ENCODE results near the gene BOD1.

The BOD1 gene

DNA sequence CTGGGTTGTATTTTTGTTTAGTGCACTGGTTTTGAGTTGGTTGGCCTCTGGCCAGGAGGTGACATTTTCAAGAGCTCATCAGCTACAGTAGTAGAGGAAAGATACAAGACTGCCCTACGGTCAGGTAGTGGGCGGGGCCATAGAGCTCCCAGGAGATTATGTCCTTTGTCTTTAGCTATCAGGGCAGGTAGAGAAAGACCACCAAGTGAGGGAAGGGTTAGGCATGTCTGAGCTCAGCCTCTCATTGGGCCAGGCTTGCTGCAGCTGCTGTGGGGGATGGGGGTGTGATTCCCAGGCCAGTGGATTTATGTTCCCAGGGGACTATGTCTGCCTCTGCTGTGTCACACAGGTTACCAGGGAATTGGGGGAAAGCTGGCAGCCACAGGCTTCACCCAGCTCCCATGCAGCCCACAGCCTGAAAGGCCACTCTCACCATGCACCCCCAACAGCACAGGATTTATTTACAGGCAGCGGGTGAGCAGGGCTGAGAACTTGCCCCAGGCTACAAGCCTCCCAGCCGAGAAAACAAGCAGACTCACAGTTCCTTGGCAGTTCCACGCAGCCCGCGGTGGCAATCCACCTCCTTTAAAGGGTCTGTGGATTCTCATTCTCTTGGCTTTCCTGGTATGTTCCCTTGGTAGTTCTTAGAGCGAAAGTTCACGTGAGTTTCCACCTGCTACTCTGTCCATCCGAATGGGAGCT, 37.5 kb upstream of the BOD1 start:
- H3K4me3 ChIP-seq (ENCODE audit: extremely low read depth, insufficient read depth, low read length, poor library complexity, severe bottlenecking), result no peak overlapping the region
- H3K4me1 ChIP-seq (ENCODE audit: control insufficient read depth, insufficient read depth, low read length, poor library complexity, severe bottlenecking), result no peaks in the 10 kb centered on the region
- H3K9me3 ChIP-seq (ENCODE audit: control insufficient read depth, low read length), result peaks cover 8% of the 10 kb centered on the region
- WGBS, 2 experiments (ENCODE audit: insufficient coverage in 2 of 2), result 91 to 92% methylated on average over 10 of the region's 10 CpGs
- H3K27ac ChIP-seq (ENCODE audit: low read depth, low read length, severe bottlenecking), result no peak overlapping the region
- H3K36me3 ChIP-seq (ENCODE audit: control insufficient read depth, insufficient read depth, low read length), result no peaks in the 10 kb centered on the region

DNA sequence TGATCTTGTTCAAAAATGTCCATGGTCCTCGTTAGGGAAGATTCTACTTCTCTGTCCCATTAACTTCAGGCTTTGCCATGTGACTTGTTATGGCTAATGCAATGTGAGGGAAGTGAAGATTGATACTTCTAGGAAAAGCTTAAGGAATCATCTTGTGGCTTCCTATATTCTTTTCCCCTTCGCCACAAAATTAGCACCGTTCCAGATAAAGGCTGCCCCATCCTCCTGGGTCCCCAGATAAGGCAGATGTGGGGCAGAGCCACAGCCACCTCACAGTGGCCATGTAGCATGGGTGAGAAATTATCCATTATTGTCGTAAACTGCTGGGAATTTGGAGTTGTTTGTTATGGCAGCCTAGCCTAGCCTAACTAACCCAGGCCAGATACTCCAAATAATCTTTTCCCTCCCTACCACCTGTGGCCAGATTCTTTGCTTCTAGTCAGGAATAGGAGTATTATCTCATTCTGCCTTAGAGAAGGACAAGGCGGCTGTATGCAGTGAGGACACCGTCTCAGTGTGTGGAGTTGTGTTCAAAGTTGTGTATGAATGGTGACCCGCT, 31.9 kb upstream of the BOD1 start:
- H3K27ac ChIP-seq (ENCODE audit: low read depth, low read length, severe bottlenecking), result no peak overlapping the region
- WGBS, 2 experiments (ENCODE audit: insufficient coverage in 2 of 2), result 92 to 100% methylated on average over 3 to 4 of the region's 7 CpGs
- H3K36me3 ChIP-seq (ENCODE audit: control insufficient read depth, insufficient read depth, low read length), result no peaks in the 10 kb centered on the region
- H3K4me3 ChIP-seq (ENCODE audit: extremely low read depth, insufficient read depth, low read length, poor library complexity, severe bottlenecking), result no peak overlapping the region
- peaks cover 19% of the 10 kb centered on the region for H3K4me1 ChIP-seq (ENCODE audit: control insufficient read depth, insufficient read depth, low read length, poor library complexity, severe bottlenecking)
- H3K9me3 ChIP-seq (ENCODE audit: control insufficient read depth, low read length), result peaks cover 3% of the 10 kb centered on the region

DNA sequence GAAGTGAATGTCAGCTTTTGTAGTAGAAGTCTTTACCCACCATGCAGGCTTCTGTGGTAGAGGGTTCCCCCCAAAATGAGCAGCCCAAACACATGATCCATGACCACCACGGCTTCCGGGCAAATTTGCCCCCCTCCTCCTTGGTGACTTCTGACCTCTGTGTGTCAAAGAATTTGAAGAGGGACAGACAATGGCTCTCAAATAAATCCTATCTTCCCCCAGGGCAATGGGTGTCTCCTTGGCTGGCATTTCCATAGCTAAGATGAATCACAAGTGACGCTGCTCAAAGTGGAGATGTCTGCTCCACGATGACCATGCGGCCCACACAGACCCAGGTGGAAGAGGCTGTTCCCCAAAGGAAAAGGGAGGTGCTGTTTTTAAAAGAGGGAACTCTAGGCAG, 30.2 kb upstream of the BOD1 start:
- 92 to 97% methylated on average over 3 of the region's 5 CpGs for WGBS, 2 experiments (ENCODE audit: insufficient coverage in 2 of 2)
- Histone ChIP-seq H3K4me3 (ENCODE audit: extremely low read depth, insufficient read depth, low read length, poor library complexity, severe bottlenecking) (no peak overlapping the region), H3K4me1 (ENCODE audit: control insufficient read depth, insufficient read depth, low read length, poor library complexity, severe bottlenecking) (peaks cover 19% of the 10 kb centered on the region), H3K36me3 (ENCODE audit: control insufficient read depth, insufficient read depth, low read length) (no peaks in the 10 kb centered on the region), H3K27ac (ENCODE audit: low read depth, low read length, severe bottlenecking) (no peak overlapping the region), H3K9me3 (ENCODE audit: control insufficient read depth, low read length) (no peaks in the 10 kb centered on the region)

DNA sequence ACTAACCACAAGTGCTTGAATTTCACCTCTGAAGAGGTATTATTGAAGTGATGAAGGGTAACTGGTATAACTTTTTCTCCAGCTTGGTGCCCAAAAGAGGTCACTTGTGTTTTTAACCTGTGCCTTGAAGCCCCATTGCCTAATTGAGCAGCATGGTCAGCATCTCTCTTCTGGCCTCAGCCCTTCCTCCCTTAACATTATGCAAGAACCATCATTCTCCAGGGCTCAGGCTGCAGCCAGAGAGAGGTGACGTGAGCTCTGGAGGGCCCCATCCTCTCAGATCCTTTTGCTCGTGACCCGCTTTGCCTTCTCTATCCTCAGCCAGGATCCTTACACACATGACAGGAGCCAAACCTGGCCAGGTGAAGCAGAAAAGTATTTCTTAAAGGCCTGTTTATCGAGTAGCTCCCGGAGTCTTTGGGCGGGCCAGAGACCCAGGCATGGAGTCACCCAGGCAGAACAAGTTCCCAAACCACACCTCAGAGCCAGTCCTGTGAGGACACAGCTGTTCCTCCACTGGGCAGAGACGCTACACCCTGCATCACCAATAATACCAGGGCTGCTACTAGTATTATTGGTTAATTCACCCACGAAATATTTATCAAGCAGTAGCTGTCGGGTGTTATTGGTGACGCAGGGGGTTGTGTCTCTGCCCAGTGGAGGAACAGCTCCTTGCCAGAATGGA, 29.6 kb upstream of the BOD1 start:
- Histone ChIP-seq H3K4me3 (ENCODE audit: extremely low read depth, insufficient read depth, low read length, poor library complexity, severe bottlenecking) (no peak overlapping the region), H3K9me3 (ENCODE audit: control insufficient read depth, low read length) (no peaks in the 10 kb centered on the region), H3K27ac (ENCODE audit: low read depth, low read length, severe bottlenecking) (peak overlapping the region; percentile 83), H3K4me1 (ENCODE audit: control insufficient read depth, insufficient read depth, low read length, poor library complexity, severe bottlenecking) (peaks cover 19% of the 10 kb centered on the region), H3K36me3 (ENCODE audit: control insufficient read depth, insufficient read depth, low read length) (no peaks in the 10 kb centered on the region)
- 98 to 99% methylated on average over 7 to 9 of the region's 10 CpGs for WGBS, 2 experiments (ENCODE audit: insufficient coverage in 2 of 2)

DNA sequence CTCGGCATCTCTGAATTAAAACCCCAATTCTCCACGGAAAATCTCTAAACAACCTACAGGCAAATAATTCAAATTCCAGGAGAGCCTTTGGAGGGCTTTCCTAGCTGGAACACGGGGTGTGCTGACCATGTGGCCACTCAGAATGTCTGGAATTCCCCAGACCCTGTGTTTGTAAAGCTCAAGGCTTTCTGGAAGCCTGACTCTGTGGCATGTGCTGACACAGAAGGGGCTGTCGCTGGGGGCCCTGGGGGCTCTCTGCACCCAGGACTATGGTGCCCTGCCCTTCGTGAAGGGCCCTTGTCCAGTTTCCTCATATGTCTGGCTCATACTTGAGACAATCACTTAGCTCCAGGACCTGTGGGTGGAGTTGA, 29.0 kb upstream of the BOD1 start:
- Histone ChIP-seq H3K4me1 (ENCODE audit: control insufficient read depth, insufficient read depth, low read length, poor library complexity, severe bottlenecking) (peaks cover 19% of the 10 kb centered on the region), H3K9me3 (ENCODE audit: control insufficient read depth, low read length) (no peaks in the 10 kb centered on the region), H3K27ac (ENCODE audit: low read depth, low read length, severe bottlenecking) (peak overlapping the region; percentile 83), H3K4me3 (ENCODE audit: extremely low read depth, insufficient read depth, low read length, poor library complexity, severe bottlenecking) (no peak overlapping the region), H3K36me3 (ENCODE audit: control insufficient read depth, insufficient read depth, low read length) (no peaks in the 10 kb centered on the region)
- WGBS, 2 experiments (ENCODE audit: insufficient coverage in 2 of 2), result 29 to 50% methylated on average over 3 of the region's 5 CpGs

DNA sequence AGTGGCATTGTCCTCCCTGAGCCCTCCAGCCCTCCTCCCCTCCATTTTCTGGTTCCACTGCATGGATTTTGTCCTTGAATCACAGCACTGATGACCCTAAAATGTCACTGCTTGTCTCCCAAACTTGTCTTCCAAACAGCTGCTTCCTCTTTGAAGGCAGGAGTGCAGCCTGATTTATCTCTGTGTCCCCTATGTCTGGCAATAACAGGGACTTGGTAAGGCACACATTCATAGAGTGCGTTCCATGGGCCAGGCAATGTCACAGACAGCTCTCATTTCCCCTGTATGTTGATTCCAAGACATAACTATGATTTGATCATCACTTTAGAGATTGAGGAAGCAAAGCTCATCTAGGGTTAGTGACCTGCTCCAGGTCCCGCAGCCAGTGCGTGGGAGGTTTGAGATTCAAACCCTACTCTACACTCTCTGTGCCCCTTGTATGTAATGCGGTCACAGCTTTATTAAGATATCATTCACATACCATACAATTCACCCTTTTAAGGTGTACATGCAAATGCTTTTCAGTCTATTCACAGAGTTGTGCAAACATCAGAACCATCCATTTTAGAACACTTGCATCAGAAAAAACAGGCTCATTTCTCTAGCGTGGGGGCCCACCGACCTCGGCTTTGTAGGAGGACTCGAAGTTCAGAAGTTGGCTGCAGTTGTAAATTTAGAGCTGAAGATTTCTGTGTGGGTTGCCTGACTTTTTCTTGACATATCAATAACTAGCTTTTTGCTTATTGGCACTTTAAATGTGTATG, 28.4 kb upstream of the BOD1 start:
- Histone ChIP-seq H3K36me3 (ENCODE audit: control insufficient read depth, insufficient read depth, low read length) (no peaks in the 10 kb centered on the region), H3K4me1 (ENCODE audit: control insufficient read depth, insufficient read depth, low read length, poor library complexity, severe bottlenecking) (peaks cover 19% of the 10 kb centered on the region), H3K9me3 (ENCODE audit: control insufficient read depth, low read length) (no peaks in the 10 kb centered on the region), H3K4me3 (ENCODE audit: extremely low read depth, insufficient read depth, low read length, poor library complexity, severe bottlenecking) (no peak overlapping the region), H3K27ac (ENCODE audit: low read depth, low read length, severe bottlenecking) (peak overlapping the region; percentile 83)
- whole genome bisulfite sequencing, 2 experiments (ENCODE audit: insufficient coverage in 2 of 2), result 85 to 94% methylated on average over 2 to 4 of the region's 8 CpGs

DNA sequence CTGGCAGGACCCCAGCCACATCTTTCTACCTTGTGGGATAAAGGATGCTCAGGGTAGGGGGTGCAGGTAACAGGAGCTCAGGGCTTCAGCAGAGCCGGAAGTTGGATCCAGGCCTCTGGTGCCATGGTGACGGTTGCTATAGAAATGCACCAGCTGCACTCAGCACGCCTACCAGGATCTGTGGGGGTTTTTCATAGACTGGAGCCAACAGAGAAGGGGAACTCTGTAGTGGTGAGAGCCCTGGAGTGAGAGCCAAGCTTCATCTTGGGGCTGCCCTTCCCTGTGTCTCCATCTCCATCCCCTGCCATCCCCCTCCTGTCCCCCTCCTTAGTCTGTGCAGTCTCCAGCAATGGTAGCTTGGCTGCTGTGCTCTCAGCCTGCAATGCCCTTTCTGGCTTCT, 27.5 kb upstream of the BOD1 start:
- Histone ChIP-seq H3K36me3 (ENCODE audit: control insufficient read depth, insufficient read depth, low read length) (no peaks in the 10 kb centered on the region), H3K4me3 (ENCODE audit: extremely low read depth, insufficient read depth, low read length, poor library complexity, severe bottlenecking) (no peak overlapping the region), H3K27ac (ENCODE audit: low read depth, low read length, severe bottlenecking) (peak overlapping the region; percentile 43), H3K4me1 (ENCODE audit: control insufficient read depth, insufficient read depth, low read length, poor library complexity, severe bottlenecking) (peaks cover 19% of the 10 kb centered on the region), H3K9me3 (ENCODE audit: control insufficient read depth, low read length) (no peaks in the 10 kb centered on the region)
- WGBS, 2 experiments (ENCODE audit: insufficient coverage in 2 of 2), result 20 to 78% methylated on average over 1 to 2 of the region's 3 CpGs

DNA sequence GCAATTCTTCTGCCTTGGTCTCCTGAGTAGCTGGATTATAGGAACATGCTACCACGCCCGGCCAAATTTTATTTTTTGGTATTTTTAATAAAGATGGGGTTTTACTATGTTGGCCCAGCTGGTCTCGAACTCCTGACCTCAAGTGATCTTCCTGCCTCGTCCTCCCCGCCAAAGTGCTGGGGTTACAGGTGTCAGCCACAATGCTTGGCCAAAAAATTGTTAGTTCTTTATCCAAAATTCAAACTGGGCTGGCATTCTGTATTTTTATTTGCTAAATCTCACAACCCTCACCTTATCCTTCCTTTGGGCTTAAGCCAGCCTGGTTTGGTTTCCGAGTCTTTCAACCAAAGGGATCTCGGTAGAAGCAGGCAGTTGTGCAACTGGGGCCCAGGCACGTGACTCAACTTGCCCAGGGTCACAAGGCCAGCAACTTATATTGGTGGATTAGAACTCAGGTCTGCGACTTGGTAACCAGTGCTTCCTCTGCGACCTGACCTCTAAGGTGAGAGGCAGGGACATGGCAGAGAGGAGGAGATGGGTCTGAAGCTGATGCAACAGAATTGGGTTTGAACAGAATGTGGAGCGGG, 26.5 kb upstream of the BOD1 start:
- Histone ChIP-seq H3K27ac (ENCODE audit: low read depth, low read length, severe bottlenecking) (no peak overlapping the region), H3K36me3 (ENCODE audit: control insufficient read depth, insufficient read depth, low read length) (no peaks in the 10 kb centered on the region), H3K4me1 (ENCODE audit: control insufficient read depth, insufficient read depth, low read length, poor library complexity, severe bottlenecking) (peaks cover 19% of the 10 kb centered on the region), H3K4me3 (ENCODE audit: extremely low read depth, insufficient read depth, low read length, poor library complexity, severe bottlenecking) (no peak overlapping the region), H3K9me3 (ENCODE audit: control insufficient read depth, low read length) (no peaks in the 10 kb centered on the region)
- WGBS, 2 experiments (ENCODE audit: insufficient coverage in 2 of 2), result 92 to 95% methylated on average over 9 to 10 of the region's 11 CpGs

DNA sequence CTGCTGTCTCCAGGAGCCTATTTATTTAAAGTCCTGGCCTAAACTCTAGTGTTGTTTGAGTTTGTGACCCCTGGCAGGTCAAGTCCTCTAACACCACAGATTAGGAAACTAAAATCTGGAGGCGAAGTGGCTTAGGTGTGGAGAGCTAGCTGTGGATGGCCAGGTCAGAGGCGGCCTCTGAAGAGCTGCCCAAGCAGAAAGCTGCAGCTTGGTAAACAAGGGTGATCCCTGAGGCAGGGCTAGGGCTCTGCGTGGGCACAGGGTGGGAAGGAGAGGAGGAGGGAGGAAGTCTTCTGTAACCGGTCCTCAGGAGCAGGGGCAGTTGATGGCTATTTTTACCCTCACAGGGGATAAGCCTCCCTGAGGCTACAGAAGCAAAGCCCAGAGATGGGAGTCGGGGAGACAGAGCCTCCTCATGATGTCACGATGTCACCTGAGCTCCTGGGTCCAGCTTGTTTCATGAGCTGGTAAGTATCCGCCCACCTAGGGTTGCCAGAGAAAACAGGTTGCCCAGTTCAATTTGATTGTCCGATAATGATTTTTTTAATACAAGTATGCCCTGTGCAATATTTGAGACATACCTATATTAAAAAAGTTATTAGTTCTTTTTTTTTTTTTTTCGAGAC, 25.9 kb upstream of the BOD1 start:
- WGBS, 2 experiments (ENCODE audit: insufficient coverage in 2 of 2), result 87 to 95% methylated on average over 5 to 7 of the region's 9 CpGs
- Histone ChIP-seq H3K36me3 (ENCODE audit: control insufficient read depth, insufficient read depth, low read length) (no peaks in the 10 kb centered on the region), H3K4me1 (ENCODE audit: control insufficient read depth, insufficient read depth, low read length, poor library complexity, severe bottlenecking) (peaks cover 19% of the 10 kb centered on the region), H3K9me3 (ENCODE audit: control insufficient read depth, low read length) (no peaks in the 10 kb centered on the region), H3K27ac (ENCODE audit: low read depth, low read length, severe bottlenecking) (no peak overlapping the region), H3K4me3 (ENCODE audit: extremely low read depth, insufficient read depth, low read length, poor library complexity, severe bottlenecking) (no peak overlapping the region)

DNA sequence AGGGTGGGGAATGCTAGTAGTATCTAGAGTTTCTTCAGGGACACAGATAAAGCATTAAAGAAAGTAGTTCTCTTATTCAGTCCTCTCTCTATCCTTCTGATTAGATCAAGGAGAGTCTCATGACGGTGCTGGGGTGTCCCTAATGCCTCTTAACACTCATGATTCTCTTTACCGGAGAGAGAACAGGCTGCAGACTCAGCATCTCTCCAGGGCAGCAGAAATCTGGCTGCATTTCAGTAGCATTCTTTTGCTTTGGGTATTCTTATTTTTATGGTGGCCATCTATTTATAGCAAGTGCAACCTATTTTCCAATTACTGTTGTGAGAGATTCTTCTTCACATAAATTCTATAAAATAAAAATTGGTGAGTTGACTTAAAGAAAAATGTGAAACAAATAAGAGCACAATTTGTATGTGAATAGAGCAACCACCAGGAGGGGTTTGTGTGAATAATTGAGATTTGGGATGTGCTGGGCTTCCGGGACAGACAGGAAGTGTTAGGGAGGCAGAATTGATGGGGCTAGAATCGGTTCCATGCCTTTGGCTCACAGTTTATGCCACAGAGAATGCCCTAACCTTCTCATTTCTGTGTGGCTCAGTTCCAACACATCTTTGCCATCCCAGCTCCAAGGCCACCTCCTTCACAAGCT, 23.8 kb upstream of the BOD1 start:
- Histone ChIP-seq H3K9me3 (ENCODE audit: control insufficient read depth, low read length) (no peaks in the 10 kb centered on the region), H3K4me3 (ENCODE audit: extremely low read depth, insufficient read depth, low read length, poor library complexity, severe bottlenecking) (no peak overlapping the region), H3K4me1 (ENCODE audit: control insufficient read depth, insufficient read depth, low read length, poor library complexity, severe bottlenecking) (peaks cover 12% of the 10 kb centered on the region), H3K27ac (ENCODE audit: low read depth, low read length, severe bottlenecking) (no peak overlapping the region), H3K36me3 (ENCODE audit: control insufficient read depth, insufficient read depth, low read length) (no peaks in the 10 kb centered on the region)
- 59 to 74% methylated on average over 3 to 4 of the region's 4 CpGs for WGBS, 2 experiments (ENCODE audit: insufficient coverage in 2 of 2)
